ENCODE data around the gene CGREF1.
A peak's percentile ranks its signal among the peaks of the same experiment; 100 is the strongest.

CGREF1 gene

DNA sequence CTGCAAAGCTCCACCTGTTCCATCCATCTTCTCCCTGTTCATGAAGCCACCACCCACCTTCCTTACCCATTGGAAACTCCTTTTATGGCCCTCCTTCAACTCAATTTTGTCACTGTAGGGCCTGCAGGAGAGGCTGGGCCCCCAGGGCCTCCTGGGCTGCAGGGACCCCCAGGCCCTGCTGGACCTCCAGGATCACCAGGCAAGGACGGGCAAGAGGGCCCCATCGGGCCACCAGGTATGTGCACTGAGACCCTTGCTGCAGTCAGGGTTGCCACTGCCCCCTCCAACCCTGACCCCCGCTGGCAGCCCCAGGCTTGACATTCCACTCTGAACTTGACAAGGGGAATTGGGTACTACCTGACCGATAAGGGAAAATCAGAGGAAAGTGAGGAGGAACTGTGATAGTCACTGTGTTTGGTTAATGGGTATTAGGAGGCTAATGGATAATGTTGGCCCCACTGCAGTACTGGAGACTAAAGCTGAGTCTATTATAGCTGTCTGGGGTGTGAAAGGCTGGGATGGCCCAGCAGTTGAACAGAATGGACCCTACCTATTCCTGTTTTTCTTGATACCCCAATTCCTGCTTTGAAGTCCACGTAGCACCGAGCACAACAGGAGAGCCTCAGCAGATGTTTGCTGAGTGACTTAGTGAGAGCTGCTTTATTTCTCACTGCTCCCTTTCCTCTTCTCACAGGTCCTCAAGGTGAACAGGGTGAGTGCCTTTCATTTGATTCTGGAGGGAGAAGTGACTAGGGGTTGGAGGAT lies 34.4 kb downstream of the CGREF1 start:
- H3K27ac ChIP-seq (ENCODE audit: low read depth, low read length), result no peak overlapping the region
- no peaks in the 10 kb centered on the region for H3K9me3 ChIP-seq (ENCODE audit: insufficient read depth, low read depth, low read length)
- peaks cover 24% of the 10 kb centered on the region for H3K27me3 ChIP-seq (ENCODE audit: insufficient read depth, low read length)
- WGBS, result 76% methylated on average over 6 of the region's 6 CpGs
- H3K4me1 ChIP-seq (ENCODE audit: insufficient read depth, low read length), result 0 out of 2 replicates have a peak, but pooled peaks cover 5% of the 10 kb centered on the region
- no peak overlapping the region for H3K4me3 ChIP-seq (ENCODE audit: low read length)
- H3K36me3 ChIP-seq (ENCODE audit: insufficient read depth, low read length), result no peaks in the 10 kb centered on the region
- H3K9ac ChIP-seq (ENCODE audit: low read depth, low read length), result no peak overlapping the region

- no peaks in the 10 kb centered on the region for H3K36me3 ChIP-seq (ENCODE audit: insufficient read depth, low read length)
- no peak overlapping the region for H3K4me3 ChIP-seq (ENCODE audit: low read length)
- peaks cover 7% of the 10 kb centered on the region; the same call in 1 of the 2 replicates for H3K4me1 ChIP-seq (ENCODE audit: insufficient read depth, low read length)
- H3K9me3 ChIP-seq (ENCODE audit: insufficient read depth, low read depth, low read length), result no peaks in the 10 kb centered on the region
- WGBS, result 93% methylated on average over 20 of the region's 20 CpGs
- peaks cover 24% of the 10 kb centered on the region for H3K27me3 ChIP-seq (ENCODE audit: insufficient read depth, low read length)
- no peak overlapping the region for H3K9ac ChIP-seq (ENCODE audit: low read depth, low read length)
- no peak overlapping the region for H3K27ac ChIP-seq (ENCODE audit: low read depth, low read length)
Measured at GRCh38 chr2:27083410-27084296, 35.3 kb downstream of the CGREF1 start.

DNA sequence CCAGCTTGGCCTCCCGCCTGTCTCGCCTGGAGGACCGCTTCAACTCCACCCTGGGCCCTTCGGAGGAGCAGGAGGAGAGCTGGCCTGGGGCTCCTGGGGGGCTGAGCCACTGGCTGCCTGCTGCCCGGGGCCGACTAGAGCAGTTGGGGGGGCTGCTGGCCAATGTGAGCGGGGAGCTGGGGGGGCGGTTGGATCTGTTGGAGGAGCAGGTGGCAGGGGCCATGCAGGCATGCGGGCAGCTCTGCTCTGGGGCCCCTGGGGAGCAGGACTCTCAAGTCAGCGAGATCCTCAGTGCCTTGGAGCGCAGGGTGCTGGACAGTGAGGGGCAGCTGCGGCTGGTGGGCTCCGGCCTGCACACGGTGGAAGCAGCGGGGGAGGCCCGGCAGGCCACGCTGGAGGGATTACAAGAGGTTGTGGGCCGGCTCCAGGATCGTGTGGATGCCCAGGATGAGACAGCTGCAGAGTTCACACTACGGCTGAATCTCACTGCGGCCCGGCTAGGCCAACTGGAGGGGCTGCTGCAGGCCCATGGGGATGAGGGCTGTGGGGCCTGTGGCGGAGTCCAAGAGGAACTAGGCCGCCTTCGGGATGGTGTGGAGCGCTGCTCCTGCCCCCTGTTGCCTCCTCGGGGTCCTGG lies 36.0 kb downstream of the CGREF1 start:
- H3K27ac ChIP-seq (ENCODE audit: low read depth, low read length), result no peak overlapping the region
- no peak overlapping the region for H3K9ac ChIP-seq (ENCODE audit: low read depth, low read length)
- WGBS, result 92% methylated on average over 27 of the region's 27 CpGs
- peaks cover 9% of the 10 kb centered on the region; the same call in 1 of the 2 replicates for H3K4me1 ChIP-seq (ENCODE audit: insufficient read depth, low read length)
- H3K4me3 ChIP-seq (ENCODE audit: low read length), result no peak overlapping the region
- H3K36me3 ChIP-seq (ENCODE audit: insufficient read depth, low read length), result no peaks in the 10 kb centered on the region
- no peaks in the 10 kb centered on the region for H3K9me3 ChIP-seq (ENCODE audit: insufficient read depth, low read depth, low read length)
- peaks cover 24% of the 10 kb centered on the region for H3K27me3 ChIP-seq (ENCODE audit: insufficient read depth, low read length)

GRCh38 chr2:27081984-27082772 lies 36.8 kb downstream of the CGREF1 start:
- Histone ChIP-seq H3K27me3 (ENCODE audit: insufficient read depth, low read length) (peaks cover 17% of the 10 kb centered on the region; the same call in 1 of the 2 replicates), H3K4me1 (ENCODE audit: insufficient read depth, low read length) (peaks cover 4% of the 10 kb centered on the region; the same call in 1 of the 2 replicates), H3K27ac (ENCODE audit: low read depth, low read length) (no peak overlapping the region), H3K36me3 (ENCODE audit: insufficient read depth, low read length) (no peaks in the 10 kb centered on the region), H3K9me3 (ENCODE audit: insufficient read depth, low read depth, low read length) (no peaks in the 10 kb centered on the region), H3K4me3 (ENCODE audit: low read length) (no peak overlapping the region), H3K9ac (ENCODE audit: low read depth, low read length) (no peak overlapping the region)
- WGBS, result 94% methylated on average over 38 of the region's 38 CpGs

DNA sequence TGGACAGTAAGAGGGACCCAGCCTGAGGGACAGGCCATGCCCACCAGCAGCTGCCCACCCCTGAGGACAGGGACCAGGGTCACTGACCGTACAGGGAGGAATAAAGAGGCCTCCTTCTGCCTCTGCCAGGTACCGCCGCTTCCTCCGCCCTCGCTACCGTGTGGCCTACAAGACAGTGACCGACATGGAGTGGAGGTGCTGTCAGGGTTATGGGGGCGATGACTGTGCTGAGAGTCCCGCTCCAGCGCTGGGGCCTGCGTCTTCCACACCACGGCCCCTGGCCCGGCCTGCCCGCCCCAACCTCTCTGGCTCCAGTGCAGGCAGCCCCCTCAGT lies 38.4 kb downstream of the CGREF1 start:
- no peaks in the 10 kb centered on the region for H3K9me3 ChIP-seq (ENCODE audit: insufficient read depth, low read depth, low read length)
- no peak overlapping the region for H3K27ac ChIP-seq (ENCODE audit: low read depth, low read length)
- no peaks in the 10 kb centered on the region for H3K36me3 ChIP-seq (ENCODE audit: insufficient read depth, low read length)
- 94% methylated on average over 14 of the region's 14 CpGs for WGBS
- peaks cover 10% of the 10 kb centered on the region; the same call in 1 of the 2 replicates for H3K27me3 ChIP-seq (ENCODE audit: insufficient read depth, low read length)
- H3K9ac ChIP-seq (ENCODE audit: low read depth, low read length), result no peak overlapping the region
- no peak overlapping the region for H3K4me3 ChIP-seq (ENCODE audit: low read length)
- H3K4me1 ChIP-seq (ENCODE audit: insufficient read depth, low read length), result peaks cover 4% of the 10 kb centered on the region; the same call in 1 of the 2 replicates

GRCh38 chr2:27080140-27080469 lies 38.8 kb downstream of the CGREF1 start:
- Histone ChIP-seq H3K27ac (ENCODE audit: low read depth, low read length) (no peak overlapping the region), H3K27me3 (ENCODE audit: insufficient read depth, low read length) (peaks cover 5% of the 10 kb centered on the region; the same call in 1 of the 2 replicates), H3K4me3 (ENCODE audit: low read length) (no peak overlapping the region), H3K9ac (ENCODE audit: low read depth, low read length) (no peak overlapping the region), H3K9me3 (ENCODE audit: insufficient read depth, low read depth, low read length) (no peaks in the 10 kb centered on the region), H3K4me1 (ENCODE audit: insufficient read depth, low read length) (peaks cover 4% of the 10 kb centered on the region; the same call in 1 of the 2 replicates), H3K36me3 (ENCODE audit: insufficient read depth, low read length) (no peaks in the 10 kb centered on the region)
- 94% methylated on average over 7 of the region's 7 CpGs for WGBS

DNA sequence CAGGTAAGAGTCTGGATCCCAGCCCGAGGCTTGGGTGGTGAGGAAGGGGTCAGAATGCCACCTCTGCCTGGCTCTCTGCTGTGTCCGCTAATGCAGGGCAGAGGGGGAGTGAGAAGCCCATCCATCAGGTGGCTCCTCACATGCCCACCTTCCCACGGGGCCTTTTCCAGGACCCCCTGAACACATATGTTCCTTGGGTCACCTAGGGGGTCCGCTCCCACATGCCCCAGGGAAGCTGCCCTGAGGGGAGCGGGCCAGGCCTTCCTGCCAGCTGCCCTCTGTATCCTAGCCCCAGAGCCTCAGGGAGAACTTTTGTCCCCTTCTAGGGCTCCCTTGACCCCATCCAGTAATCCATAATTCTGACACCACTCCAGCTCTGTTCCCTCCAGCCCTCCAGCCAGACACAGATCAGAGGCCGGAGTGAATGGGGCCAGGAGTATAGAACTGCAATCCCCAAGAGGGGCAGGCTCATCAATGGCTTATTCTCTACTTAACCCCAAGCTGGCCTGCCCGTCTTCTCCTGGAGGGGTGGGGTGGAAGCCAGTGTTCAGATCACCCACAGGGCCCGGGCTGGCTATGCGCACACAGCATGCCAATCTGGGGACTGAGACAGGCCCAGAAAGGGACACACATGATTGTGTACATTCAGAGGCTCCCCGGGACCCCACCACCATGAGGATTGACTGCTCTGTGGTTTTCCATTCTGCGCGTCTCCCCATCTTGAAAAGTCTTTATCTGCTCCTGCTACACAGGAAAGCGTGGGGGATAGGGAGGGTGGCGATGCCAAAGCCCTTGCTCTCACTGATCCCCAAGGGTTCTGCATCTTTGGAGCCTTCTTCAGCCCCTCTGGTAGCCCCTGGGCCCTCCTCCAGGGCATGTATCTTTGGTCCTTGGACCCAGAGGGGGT lies 39.4 kb downstream of the CGREF1 start:
- H3K4me1 ChIP-seq (ENCODE audit: insufficient read depth, low read length), result peaks cover 4% of the 10 kb centered on the region; the same call in 1 of the 2 replicates
- no peak overlapping the region for H3K27ac ChIP-seq (ENCODE audit: low read depth, low read length)
- H3K27me3 ChIP-seq (ENCODE audit: insufficient read depth, low read length), result no peaks in the 10 kb centered on the region
- H3K4me3 ChIP-seq (ENCODE audit: low read length), result no peak overlapping the region
- no peaks in the 10 kb centered on the region for H3K9me3 ChIP-seq (ENCODE audit: insufficient read depth, low read depth, low read length)
- 91% methylated on average over 14 of the region's 14 CpGs for WGBS
- no peaks in the 10 kb centered on the region for H3K36me3 ChIP-seq (ENCODE audit: insufficient read depth, low read length)
- no peak overlapping the region for H3K9ac ChIP-seq (ENCODE audit: low read depth, low read length)

- peaks cover 4% of the 10 kb centered on the region; the same call in 1 of the 2 replicates for H3K4me1 ChIP-seq (ENCODE audit: insufficient read depth, low read length)
- H3K9me3 ChIP-seq (ENCODE audit: insufficient read depth, low read depth, low read length), result no peaks in the 10 kb centered on the region
- H3K27ac ChIP-seq (ENCODE audit: low read depth, low read length), result no peak within 1 kb of the TSS
- peak within 1 kb of the TSS; percentile 41; the same call in 1 of the 2 replicates for H3K9ac ChIP-seq (ENCODE audit: low read depth, low read length)
- no peaks in the 10 kb centered on the region for H3K27me3 ChIP-seq (ENCODE audit: insufficient read depth, low read length)
- 0 out of 2 replicates have a peak within 1 kb of the TSS, but pooled peaks have one; percentile 22 for H3K4me3 ChIP-seq (ENCODE audit: low read length)
- WGBS, result 64% methylated on average over 40 of the region's 41 CpGs
- no peaks in the 10 kb centered on the region for H3K36me3 ChIP-seq (ENCODE audit: insufficient read depth, low read length)
Measured at GRCh38 chr2:27078267-27079194, 40.4 kb downstream of the CGREF1 start, which contains the start of gene EMILIN1. Gene EMILIN1 (plus strand): TSS chr2:27078615. CDS start chr2:27079066, 451 bp downstream.

- WGBS, result 89% methylated on average over 7 of the region's 7 CpGs
- Histone ChIP-seq H3K27me3 (ENCODE audit: insufficient read depth, low read length) (no peaks in the 10 kb centered on the region), H3K9me3 (ENCODE audit: insufficient read depth, low read depth, low read length) (no peaks in the 10 kb centered on the region), H3K27ac (ENCODE audit: low read depth, low read length) (no peak overlapping the region), H3K36me3 (ENCODE audit: insufficient read depth, low read length) (no peaks in the 10 kb centered on the region), H3K9ac (ENCODE audit: low read depth, low read length) (no peak overlapping the region), H3K4me3 (ENCODE audit: low read length) (no peak overlapping the region), H3K4me1 (ENCODE audit: insufficient read depth, low read length) (peaks cover 11% of the 10 kb centered on the region)
Measured at GRCh38 chr2:27077231-27077630, 41.7 kb downstream of the CGREF1 start.

Data from HUES64 (cell line).